SK-N-SH (cell line): Measurements from ENCODE around the gene PALLD.

ENCODE experiments used
- CTCF ChIP-seq: fragments of 200-600 bp; sonication (generic); IDR thresholded peaks from 2 replicates; pipeline ENCODE4 v1.6.1; 2017; ENCODE audit warnings: antibody characterized with exemption, mild to moderate bottlenecking, moderate library complexity
- EP300 ChIP-seq, 2 experiments: IDR thresholded peaks; 2 replicates each; pipeline versions ENCODE4 v1.4.0 to v1.6.1; 2012; ENCODE audit warnings: borderline replicate concordance in 1 of 2, low read depth in 1 of 2, low read length in 1 of 2
- EZH2phosphoT487 ChIP-seq: fragments of 200-600 bp; sonication (generic); IDR thresholded peaks from 2 replicates; pipeline ENCODE4 v1.6.1; 2017; ENCODE audit warnings: low read depth, mixed run types, mild to moderate bottlenecking, antibody characterized with exemption, moderate library complexity, borderline replicate concordance
- MEF2A ChIP-seq: IDR thresholded peaks from 2 replicates; pipeline ENCODE4 v1.4.0; 2012; ENCODE audit warnings: low read depth, borderline replicate concordance
- MXI1 ChIP-seq: IDR thresholded peaks from 2 replicates; pipeline ENCODE4 v1.6.1; 2012; ENCODE audit warnings: mild to moderate bottlenecking, low read depth, low read length, improper control_type of control experiment
- NRF1 ChIP-seq: IDR thresholded peaks from 2 replicates; pipeline ENCODE4 v1.6.1; 2012; ENCODE audit warnings: low read depth, mild to moderate bottlenecking, low read length
- POLR2AphosphoS5 ChIP-seq: IDR thresholded peaks from 2 replicates; pipeline ENCODE4 v1.6.1; 2012; ENCODE audit warnings: low read depth, low read length
- REST ChIP-seq: IDR thresholded peaks from 2 replicates; pipeline ENCODE4 v1.6.1; 2012; ENCODE audit warnings: mild to moderate bottlenecking, low read depth, low read length, moderate library complexity
- RFX5 ChIP-seq: IDR thresholded peaks from 2 replicates; pipeline ENCODE4 v1.6.1; 2012; ENCODE audit warnings: mild to moderate bottlenecking, improper control_type of control experiment, low read length
- USF1 ChIP-seq: IDR thresholded peaks from 2 replicates; pipeline ENCODE4 v1.4.0; 2012; ENCODE audit warnings: low read depth, borderline replicate concordance

GRCh38 chr4:168852387-168852786 lies 355.5 kb downstream of the PALLD start:
- TF ChIP-seq RFX5 (no peak), MXI1 (no peak), CTCF (no peak), EZH2phosphoT487 (no peak), MEF2A (no peak), REST (no peak), NRF1 (no peak), POLR2AphosphoS5 (no peak), EP300 (IDR thresholded peaks at IDR 0.05; ENCODE audit: borderline replicate concordance in 1 of 2, low read depth in 1 of 2, low read length in 1 of 2) (no peak), USF1 (no peak)
